Activated CD8-positive, alpha-beta T cell treated with anti-CD3 and anti-CD28 coated beads for 36 hours (primary cell): ENCODE results near the gene BORA. TPM values are rescaled to one million over a fixed set of nuclear protein-coding genes. Genes with fewer than 3 reads are reported as not detected.
"Not testable (repeated sequence)": the region's sequence is repeated elsewhere in the genome, so short reads cannot be mapped to it uniquely, and the experiment has no call there.

Experiments used
- ATAC-seq: fragments of 200-7000 bp; cut with Tn5 transposase; one replicate; pipeline ENCODE4 v1.10.0; 2021; ENCODE audit warnings: mild to moderate bottlenecking, moderate library complexity
- CTCF ChIA-PET: fragments of 350-600 bp; sonication (Branson Sonifier 250); formaldehyde crosslinking; loops from one replicate; lab custom pipeline; 2021; ENCODE audit warnings: antibody characterized with exemption; lab: Charles Lee
- POLR2A ChIA-PET: fragments of 350-600 bp; sonication (Branson Sonifier 250); formaldehyde crosslinking; loops from one replicate; lab custom pipeline; 2021; ENCODE audit warnings: antibody characterized with exemption; lab: Charles Lee
- DNase-seq: peaks from one replicate; pipeline ENCODE4 v3.0.0-alpha.2; 2020
- H3K27ac Mint-ChIP-seq: one replicate; pipeline ENCODE4 v1.8.0; 2021; ENCODE audit warnings: mild to moderate bottlenecking, mixed read lengths
- H3K27me3 Mint-ChIP-seq: one replicate; pipeline ENCODE4 v1.8.0; 2021; ENCODE audit warnings: mixed read lengths
- H3K36me3 Mint-ChIP-seq: one replicate; pipeline ENCODE4 v1.8.0; 2021; ENCODE audit warnings: low read depth, mixed read lengths
- H3K4me1 Mint-ChIP-seq: one replicate; pipeline ENCODE4 v1.8.0; 2021; ENCODE audit warnings: low read depth, mixed read lengths
- H3K4me3 Mint-ChIP-seq: one replicate; pipeline ENCODE4 v1.8.0; 2021; ENCODE audit warnings: mild to moderate bottlenecking, moderate library complexity, mixed read lengths
- H3K9me3 Mint-ChIP-seq: one replicate; pipeline ENCODE4 v1.8.0; 2021; ENCODE audit warnings: mixed read lengths
- intact Hi-C: fragments of 100-400 bp; cut with micrococcal nuclease; formaldehyde crosslinking; loops from one replicate; pipeline ENCODE4 v1.10.0; 2022
- total RNA-seq, 2 experiments: library from RNA; stranded (reverse); gene quantifications; one replicate each; pipeline ENCODE4 v1.2.3, GENCODE V29; 2021
- TF ChIP-seq, protein P1 (sequence below): fragments of 200-600 bp; IDR thresholded peaks from one replicate; pipeline ENCODE4 v1.8.0; 2022; ENCODE audit warnings: antibody characterized with exemption, mild to moderate bottlenecking

Gene BORA
- total RNA-seq, 2 experiments from 2014 or later = 16.8 to 17.5 TPM

DNA sequence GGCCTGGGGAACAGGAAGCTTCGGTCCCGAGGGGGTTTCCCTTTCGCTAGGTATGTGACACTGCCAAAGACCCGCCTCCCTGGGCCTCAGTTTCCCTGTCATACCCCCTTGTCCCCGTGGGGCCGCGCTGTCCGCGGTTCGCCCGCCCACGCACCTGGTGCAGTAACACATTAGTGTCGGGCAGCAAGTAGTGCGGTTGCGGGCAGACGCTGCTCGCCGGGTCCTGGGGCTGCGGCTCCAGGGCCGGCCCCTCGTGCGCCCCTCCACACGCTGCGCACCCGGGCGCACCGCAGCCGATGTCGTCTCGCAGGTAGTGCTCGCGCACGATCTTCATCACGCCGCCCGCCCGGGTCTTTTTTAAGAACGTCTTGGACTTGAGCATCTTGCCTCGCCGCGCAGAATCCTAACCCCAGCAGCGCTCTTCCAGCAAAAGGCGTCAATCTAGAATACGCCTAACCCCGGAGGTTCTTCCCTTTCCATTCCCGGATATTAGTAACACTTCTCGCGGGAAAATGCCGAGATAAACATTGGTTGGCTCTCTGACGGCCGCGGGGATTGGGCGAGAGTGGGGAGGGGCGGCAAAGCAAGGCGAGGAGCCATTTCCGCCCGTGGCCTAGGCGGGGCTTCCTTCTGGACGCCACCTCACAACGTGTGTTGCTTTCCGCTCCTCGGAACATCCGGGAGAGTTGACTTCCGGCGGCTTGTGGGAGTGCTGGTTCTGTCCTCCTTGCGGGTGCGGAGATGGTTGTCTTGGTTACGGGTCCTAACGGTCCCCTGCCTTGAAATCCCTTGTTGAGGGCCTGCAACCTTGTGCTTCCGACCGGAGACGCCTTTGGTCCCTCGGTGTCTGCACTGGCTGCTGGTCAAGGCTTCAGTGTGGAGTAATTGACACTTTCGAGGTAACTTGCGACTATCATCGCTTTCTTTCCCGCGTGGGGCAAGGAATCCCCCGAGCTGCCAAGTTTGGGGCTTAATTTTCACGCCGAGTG is 54.0 kb downstream of the BORA start, which contains the start of the genes DIS3 and PIBF1:
Gene DIS3, minus strand, starts transcription at position 450 of the 989 bp plus-strand sequence. Its CDS starts 68 bp downstream, at position 382.
Gene PIBF1, plus strand, starts transcription at position 683 of the 989 bp plus-strand sequence. CDS start 1,337 bp downstream, outside the sequence.
- DNase-seq (peak; percentile 98), ATAC-seq (peak; percentile 98)
- intact Hi-C loops = loop anchor here (5.0 kb wide), 1 partner anchor 54 kb away; the partner anchor contains the start of genes BORA and MZT1
- Mint-ChIP-seq H3K36me3 (peaks cover 45% of the 10 kb centered on the region), H3K9me3 (no peaks in the 10 kb centered on the region), H3K27ac (peak within 1 kb of the TSS; percentile 99), H3K27me3 (no peaks in the 10 kb centered on the region), H3K4me3 (peak within 1 kb of the TSS; percentile 92), H3K4me1 (peaks cover 48% of the 10 kb centered on the region)
- TF ChIP-seq, protein P1, sequence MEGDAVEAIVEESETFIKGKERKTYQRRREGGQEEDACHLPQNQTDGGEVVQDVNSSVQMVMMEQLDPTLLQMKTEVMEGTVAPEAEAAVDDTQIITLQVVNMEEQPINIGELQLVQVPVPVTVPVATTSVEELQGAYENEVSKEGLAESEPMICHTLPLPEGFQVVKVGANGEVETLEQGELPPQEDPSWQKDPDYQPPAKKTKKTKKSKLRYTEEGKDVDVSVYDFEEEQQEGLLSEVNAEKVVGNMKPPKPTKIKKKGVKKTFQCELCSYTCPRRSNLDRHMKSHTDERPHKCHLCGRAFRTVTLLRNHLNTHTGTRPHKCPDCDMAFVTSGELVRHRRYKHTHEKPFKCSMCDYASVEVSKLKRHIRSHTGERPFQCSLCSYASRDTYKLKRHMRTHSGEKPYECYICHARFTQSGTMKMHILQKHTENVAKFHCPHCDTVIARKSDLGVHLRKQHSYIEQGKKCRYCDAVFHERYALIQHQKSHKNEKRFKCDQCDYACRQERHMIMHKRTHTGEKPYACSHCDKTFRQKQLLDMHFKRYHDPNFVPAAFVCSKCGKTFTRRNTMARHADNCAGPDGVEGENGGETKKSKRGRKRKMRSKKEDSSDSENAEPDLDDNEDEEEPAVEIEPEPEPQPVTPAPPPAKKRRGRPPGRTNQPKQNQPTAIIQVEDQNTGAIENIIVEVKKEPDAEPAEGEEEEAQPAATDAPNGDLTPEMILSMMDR = peak; percentile 23
- ChIA-PET CTCF (interaction anchor here (1.0 to 1.2 kb wide), 2 partner anchors 11 to 13 kb away, joined by 3 to 4 read pairs; no protein-coding TSS in a partner anchor), POLR2A (interaction anchor here (0.9 to 1.5 kb wide), 2 partner anchors 11 to 22 kb away, joined by 3 read pairs; no protein-coding TSS in a partner anchor)

DNA sequence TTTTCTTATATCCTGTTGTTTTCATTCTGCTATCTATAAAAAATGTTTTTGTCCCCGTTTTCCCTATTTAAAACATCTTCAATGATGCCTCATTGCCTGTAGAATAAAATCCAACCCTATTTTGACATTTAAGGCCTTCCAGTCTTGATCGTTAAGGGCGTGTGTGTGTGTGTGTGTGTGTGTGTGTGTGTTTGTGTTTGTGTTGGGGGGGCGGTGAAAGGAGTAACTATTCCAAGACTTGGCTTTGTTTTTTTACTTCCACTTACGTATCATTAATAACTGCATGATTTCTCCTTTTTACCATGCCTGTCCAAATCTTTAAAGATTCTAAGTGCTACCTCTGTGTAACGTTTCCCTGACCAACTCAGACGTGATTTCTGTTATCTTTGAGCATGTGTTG is 55.0 kb downstream of the BORA start:
- intact Hi-C loops = loop anchor here (5.0 kb wide), 1 partner anchor 55 kb away; the partner anchor contains the start of genes BORA and MZT1
- H3K9me3 Mint-ChIP-seq = no peaks in the 10 kb centered on the region
- TF ChIP-seq, protein P1 = no peak
- H3K27ac Mint-ChIP-seq = peak overlapping the region; percentile 99
- peak overlapping the region; percentile 92 for H3K4me3 Mint-ChIP-seq
- ChIA-PET POLR2A (no interaction called here), CTCF (no interaction called here)
- DNase-seq (peak; percentile 10), ATAC-seq (no peak)
- H3K36me3 Mint-ChIP-seq = peaks cover 38% of the 10 kb centered on the region
- H3K4me1 Mint-ChIP-seq = peaks cover 46% of the 10 kb centered on the region
- no peaks in the 10 kb centered on the region for H3K27me3 Mint-ChIP-seq

DNA sequence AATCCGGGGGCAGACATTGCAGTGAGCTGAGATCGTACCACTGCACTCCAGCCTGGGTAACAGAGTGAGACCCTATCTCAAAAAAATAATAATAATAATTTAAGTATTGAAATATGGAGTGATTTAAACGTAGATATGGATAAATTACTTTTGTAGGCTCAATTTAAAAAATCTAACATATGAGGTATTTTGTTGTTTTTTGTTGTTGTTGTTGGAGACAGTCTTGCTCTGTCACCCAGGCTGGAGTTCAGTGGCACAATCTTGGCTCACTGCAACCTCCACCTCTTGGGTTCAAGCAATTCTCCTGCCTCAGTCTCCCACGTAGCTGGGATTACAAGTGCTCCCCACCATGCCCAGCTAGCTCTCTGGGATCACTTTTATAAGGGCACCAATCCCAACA is 57.0 kb downstream of the BORA start:
- POLR2A ChIA-PET, H3K27me3 Mint-ChIP-seq, DNase-seq, CTCF ChIA-PET, H3K4me3 Mint-ChIP-seq, ATAC-seq, H3K9me3 Mint-ChIP-seq: not testable (repeated sequence)
- H3K27ac Mint-ChIP-seq = peak overlapping the region; percentile 36
- H3K4me1 Mint-ChIP-seq = peaks cover 44% of the 10 kb centered on the region
- intact Hi-C loops = loop anchor here (5.0 kb wide), 1 partner anchor 57 kb away; the partner anchor contains the start of genes BORA and MZT1
- H3K36me3 Mint-ChIP-seq = peaks cover 34% of the 10 kb centered on the region

DNA sequence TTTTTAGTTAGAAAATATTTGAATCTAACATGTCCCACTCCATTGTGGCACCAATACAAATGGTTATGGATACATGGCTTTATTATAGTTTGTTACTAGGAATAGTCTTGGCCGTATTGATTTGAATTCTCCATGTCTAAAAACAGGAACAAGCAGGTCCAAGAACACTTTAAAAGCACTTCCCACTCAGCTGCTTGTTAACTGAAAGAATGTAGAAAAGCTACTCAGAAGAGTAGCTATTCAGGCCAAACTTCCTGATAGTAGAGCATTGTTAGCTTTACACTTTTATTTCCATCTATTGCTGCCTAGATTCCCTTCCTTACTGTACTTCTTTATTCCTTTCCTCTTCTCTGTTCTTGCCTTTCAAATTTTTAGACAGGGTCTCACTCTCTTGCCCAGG is 61.1 kb downstream of the BORA start:
- Mint-ChIP-seq H3K4me1 (peaks cover 31% of the 10 kb centered on the region), H3K9me3 (peaks cover under 1% of the 10 kb centered on the region), H3K27ac (no peak overlapping the region)

DNA sequence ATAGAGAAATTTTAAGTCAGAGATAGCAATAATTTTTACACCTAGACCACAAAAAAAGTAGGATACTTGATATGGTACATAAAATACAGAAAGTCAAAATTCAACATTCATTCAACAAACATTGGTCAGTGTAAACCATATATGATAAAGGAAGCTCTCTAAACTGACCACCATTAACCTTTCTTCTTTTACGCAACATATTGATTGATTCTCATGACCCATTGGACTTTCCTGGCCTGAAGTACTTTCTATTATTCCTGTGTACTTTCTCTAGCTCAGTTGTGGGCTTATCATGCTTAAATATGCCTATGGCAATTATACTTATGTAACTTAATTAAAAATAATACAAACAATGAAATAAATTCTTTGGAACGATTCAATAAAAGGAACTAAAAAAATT is 64.9 kb downstream of the BORA start:
- H3K27ac Mint-ChIP-seq = no peak overlapping the region
- H3K9me3 Mint-ChIP-seq = peaks cover 4% of the 10 kb centered on the region
- H3K4me3 Mint-ChIP-seq = no peak overlapping the region
- no peak for DNase-seq
- peaks cover 53% of the 10 kb centered on the region for H3K36me3 Mint-ChIP-seq
- no peaks in the 10 kb centered on the region for H3K27me3 Mint-ChIP-seq
- ChIA-PET POLR2A (no interaction called here), CTCF (interaction anchor here (1.7 kb wide), 1 partner anchor 15 kb away, joined by 7 read pairs; no protein-coding TSS in a partner anchor)
- intact Hi-C loops = no loop called here
- TF ChIP-seq, protein P1 = no peak
- peaks cover 17% of the 10 kb centered on the region for H3K4me1 Mint-ChIP-seq
- ATAC-seq = no peak

More for the DNA sequence above, 61.1 kb downstream of the BORA start:
- no peak for DNase-seq
- H3K27me3 Mint-ChIP-seq = no peaks in the 10 kb centered on the region
- H3K36me3 Mint-ChIP-seq = peaks cover 46% of the 10 kb centered on the region
- intact Hi-C loops = no loop called here
- H3K4me3 Mint-ChIP-seq = no peak overlapping the region
- TF ChIP-seq, protein P1 = no peak
- POLR2A ChIA-PET = no interaction called here
- ATAC-seq = no peak
- CTCF ChIA-PET = interaction anchor here (0.8 to 1.2 kb wide), 2 partner anchors 13 to 19 kb away, joined by 3 read pairs; no protein-coding TSS in a partner anchor
